H1 (cell line): ENCODE data around the gene GNAQ. TPM values are rescaled to one million over a fixed set of nuclear protein-coding genes. Genes with fewer than 3 reads are reported as not detected.

Experiments
- E2F6 ChIP-seq: IDR thresholded peaks from 2 replicates; pipeline ENCODE4 v1.6.1; 2012; ENCODE audit warnings: inconsistent platforms
- RAD21 ChIP-seq, 2 experiments: IDR thresholded peaks in 1 of 2; conservative IDR thresholded peaks in 1 of 2; 2 replicates each; pipeline ENCODE4 v1.6.1; 2011; ENCODE audit warnings: low read depth in 2 of 2, low read length in 2 of 2, improper control_type of control experiment in 1 of 2, inconsistent platforms in 1 of 2, mild to moderate bottlenecking in 1 of 2, moderate library complexity in 1 of 2
- polyA plus RNA-seq, 7 experiments: library from polyadenylated mRNA; depleted of rRNA in 3 of 7; stranded (reverse) in 5 of 7; unstranded in 2 of 7; fragments of >200 nt in 5 of 7; fragments of 200-250 nt in 2 of 7; gene quantifications; 1 replicate in 5 of 7; 2 replicates in 1 of 7; 4 replicates in 1 of 7; pipeline versions ENCODE4 v1.2.1 to v1.2.3, GENCODE V29; 2011 to 2013; ENCODE audit warnings: missing spikeins in 2 of 7, mixed read lengths in 2 of 7
- total RNA-seq: library from RNA; stranded (reverse); fragmentation: NEBNext Ultra II Directional; extraction: Animal tissue kit (Norgen Biotek cat#: 25700); gene quantifications from 2 replicates; pipeline ENCODE4 v1.2.1, GENCODE V29; 2021

GNAQ gene
- total and polyA plus RNA-seq, 2 of the 8 experiments (the other 6 are each of a cell fraction or from before 2014, with no cell fraction given) = 22.8 to 63.8 TPM

- TF ChIP-seq E2F6 (no peak), RAD21 (IDR thresholded peaks at IDR 0.05 in 1 of 2, conservative IDR thresholded peaks at IDR 0.05 in 1 of 2; ENCODE audit: low read depth in 2 of 2, low read length in 2 of 2) (no peak)
Measured at GRCh38 chr9:77872863-77873262, 158.7 kb downstream of the GNAQ start (continued).
